Mesenteric fat pad (tissue), 1 donor: ENCODE data around the gene UNCX. TPM values are rescaled to one million over a fixed set of nuclear protein-coding genes. Genes with fewer than 3 reads are reported as not detected.
"Not testable (repeated sequence)": the region's sequence is repeated elsewhere in the genome, so short reads cannot be mapped to it uniquely, and the experiment has no call there.

Experiments
- DNase-seq: peaks from one replicate; pipeline ENCODE4 v3.0.0-alpha.2; 2020; ENCODE audit warnings: low spot score
- total RNA-seq: library from RNA; stranded (reverse); fragmentation: NEBNext Ultra II Directional; extraction: Animal tissue kit (Norgen Biotek cat#: 25700); gene quantifications from one replicate; pipeline ENCODE4 v1.2.1, GENCODE V29; 2021
- donor health status: DM: yes; HTN: yes; CAD: no.

The UNCX gene
- total RNA-seq, 1 donor from 2014 or later = not detected

DNA sequence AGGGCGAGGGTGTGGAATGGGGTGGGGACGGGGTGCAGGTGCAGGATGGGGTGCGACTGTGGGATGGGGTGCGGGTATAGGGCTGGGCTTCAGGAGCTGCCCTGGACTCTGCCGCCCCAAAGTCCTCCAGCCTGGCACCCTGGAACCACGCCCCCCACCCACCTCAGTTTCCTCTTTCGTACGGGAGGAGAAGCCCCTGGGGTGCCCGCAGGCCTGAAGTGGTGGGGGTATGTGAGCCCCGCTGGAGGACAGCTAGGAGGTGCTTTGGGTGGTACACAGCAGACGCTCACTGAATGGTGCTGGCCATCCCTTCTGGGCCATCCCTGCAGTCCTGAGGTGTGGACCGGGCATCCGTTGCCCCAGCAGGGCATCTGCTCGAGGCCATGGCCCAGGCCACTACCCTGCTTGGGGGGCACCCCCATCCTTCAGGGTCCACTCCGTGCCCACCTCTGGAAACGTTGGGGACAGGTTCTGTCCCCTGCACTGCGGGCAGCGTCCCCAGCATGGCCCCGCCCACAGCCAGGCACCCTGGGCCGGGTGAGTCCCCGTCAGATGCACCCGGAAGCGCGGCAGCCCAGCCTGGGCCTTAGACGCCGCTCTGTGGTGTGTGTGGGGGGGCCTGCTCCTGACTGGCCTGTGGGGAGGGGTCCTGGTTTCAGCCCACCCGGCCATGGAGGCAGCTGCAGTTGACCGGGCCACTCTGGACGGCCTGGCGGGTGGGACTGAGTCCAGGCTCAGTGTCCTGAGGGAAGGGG lies 41.6 kb downstream of the UNCX start:
- no peak for DNase-seq

DNA sequence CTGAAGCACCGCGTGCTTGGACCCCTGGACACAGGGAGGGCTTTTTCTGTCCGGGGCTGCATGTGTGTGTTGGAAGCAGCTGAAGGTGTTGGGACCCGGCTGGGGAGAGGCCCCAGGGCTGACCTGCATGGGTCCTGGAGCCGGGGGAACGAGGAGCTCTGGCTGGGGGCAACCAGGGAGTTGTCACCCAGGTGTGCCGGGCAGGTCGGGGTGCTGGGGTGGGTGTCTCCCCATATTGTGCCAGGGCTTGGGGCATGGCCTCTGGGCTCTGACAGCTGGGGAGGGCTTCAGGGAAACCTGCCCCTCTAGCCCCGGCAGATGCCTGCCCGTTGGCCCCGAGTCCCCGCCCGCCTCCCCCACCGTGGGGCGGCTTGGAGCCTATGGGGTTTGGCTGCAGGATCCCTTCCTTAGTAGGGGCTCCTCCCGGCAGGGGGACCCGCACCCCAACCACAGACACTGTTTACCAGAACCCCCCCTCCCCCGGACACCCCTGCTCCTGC lies 42.3 kb downstream of the UNCX start:
- no peak for DNase-seq

DNA sequence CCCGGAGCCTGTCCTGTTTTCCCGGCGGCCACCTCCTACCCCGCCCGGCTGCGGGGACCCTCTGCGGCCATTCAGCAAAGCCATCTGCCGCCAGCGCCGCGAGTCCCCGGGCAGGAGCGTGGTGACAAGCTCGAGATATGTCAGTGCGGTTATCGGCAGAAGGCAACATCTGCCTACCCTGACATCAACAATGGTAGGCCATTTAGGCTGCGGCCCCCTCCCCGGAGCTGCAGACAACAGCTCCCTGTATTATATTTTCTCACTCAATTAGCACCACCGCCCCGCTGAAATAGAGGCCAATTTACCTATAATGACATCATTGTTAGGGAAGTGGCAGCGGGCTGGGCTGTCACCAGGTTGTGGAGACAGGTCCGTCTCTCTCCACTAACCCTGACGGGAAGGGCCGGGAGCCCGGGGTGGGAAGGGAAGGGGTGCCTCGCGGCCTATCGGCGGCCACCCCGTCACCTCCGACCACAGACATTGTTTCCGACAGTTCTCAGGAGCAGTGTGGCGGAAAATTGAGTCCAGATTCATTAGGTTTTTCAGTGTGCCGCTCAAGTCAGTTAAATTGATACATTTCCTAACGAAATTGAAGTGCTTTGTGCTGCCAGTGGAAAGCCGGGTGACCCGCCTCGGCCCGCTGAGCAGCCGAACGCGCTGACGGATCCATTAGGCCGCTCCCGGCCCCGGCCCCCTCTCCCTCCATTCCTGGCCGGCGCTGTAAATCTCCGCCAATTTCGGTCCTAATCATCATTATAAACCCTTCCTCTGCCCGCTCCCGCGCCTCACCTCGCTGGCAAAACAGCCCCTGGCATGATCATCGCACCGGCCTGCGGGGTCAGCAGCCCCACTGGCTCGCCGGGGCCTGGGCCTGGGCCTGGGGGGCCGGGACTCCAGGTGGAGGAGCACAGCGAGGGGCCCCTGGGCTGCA lies 43.0 kb downstream of the UNCX start:
- DNase-seq = no peak

DNA sequence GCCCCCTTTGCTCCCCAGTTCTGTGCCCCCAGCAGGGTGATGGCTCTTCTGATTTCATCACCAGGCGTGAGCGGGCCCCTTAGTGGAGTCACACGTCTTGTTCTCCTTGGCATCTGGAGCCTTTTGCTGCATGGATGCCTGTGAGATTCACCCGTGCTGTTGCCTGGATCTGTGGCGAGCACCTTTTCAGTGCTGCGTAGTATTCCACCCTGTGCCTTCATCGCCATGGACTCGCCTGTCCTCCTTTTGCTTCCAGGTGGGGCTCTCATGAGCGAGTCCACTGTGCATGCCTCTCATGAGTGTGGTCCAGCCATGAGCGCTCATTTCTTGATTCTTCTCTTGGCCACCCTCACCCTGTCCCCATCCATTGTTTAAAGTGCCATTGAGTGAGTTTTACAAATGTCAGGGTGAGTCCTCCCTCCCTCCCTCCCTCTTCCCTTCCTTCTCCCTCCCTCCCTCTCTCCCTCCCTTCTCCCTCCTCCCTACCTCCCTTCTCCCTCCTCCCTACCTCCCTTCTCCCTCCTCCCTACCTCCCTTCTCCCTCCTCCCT lies 44.0 kb downstream of the UNCX start:
- no peak for DNase-seq

DNA sequence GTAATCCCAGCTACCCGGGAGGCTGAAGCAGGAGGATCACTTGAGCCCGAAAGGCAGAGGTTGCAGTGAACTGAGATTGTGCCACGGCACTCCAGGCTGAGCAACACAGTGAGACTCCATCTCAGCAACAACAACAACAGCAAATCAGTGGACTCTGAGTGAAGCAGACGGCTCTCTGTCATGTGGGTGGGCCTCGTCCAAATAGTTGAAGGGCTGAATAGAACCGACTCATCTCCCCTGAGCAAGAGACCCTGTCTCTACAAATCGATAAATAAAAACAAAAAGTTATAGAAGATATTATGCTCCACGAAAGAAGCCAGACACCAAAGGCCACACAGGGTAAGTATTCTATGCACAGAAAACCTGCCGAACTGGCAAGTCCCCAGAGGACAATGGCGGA lies 45.9 kb downstream of the UNCX start:
- no peak for DNase-seq

DNA sequence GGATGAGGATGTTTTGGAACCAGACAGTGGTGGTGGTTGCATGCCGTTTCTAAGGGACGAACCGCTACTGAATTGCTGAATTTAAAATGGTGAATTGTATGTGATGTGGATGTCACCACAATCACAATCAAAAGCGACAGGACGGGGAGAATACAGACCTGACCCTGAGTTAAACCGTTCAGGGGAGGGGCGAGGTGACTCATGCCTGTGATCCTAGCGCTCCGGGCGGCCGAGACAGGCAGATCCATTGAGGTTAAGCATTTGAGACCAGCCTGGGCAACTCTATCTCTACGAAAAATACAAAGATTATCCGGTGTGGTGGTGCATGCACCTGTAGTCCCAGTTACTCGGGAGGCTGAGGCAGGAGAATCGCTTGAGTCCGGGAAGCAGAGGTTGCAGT lies 46.4 kb downstream of the UNCX start:
- no peak for DNase-seq

DNA sequence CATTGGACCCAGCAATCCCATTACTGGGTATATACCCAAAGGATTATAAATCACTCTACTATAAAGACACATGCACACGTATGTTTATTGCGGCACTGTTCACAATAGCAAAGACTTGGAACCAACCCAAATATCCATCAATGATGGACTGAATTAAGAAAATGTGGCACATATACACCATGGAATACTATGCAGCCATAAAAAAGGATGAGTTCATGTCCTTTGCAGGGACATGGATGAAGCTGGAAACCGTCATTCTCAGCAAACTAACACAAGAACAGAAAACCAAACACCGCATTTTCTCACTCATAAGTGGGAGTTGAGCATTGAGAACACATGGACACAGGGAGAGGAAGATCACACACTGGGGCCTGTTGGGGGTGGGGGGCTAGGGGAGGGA lies 47.2 kb downstream of the UNCX start:
- DNase-seq = not testable (repeated sequence)

DNA sequence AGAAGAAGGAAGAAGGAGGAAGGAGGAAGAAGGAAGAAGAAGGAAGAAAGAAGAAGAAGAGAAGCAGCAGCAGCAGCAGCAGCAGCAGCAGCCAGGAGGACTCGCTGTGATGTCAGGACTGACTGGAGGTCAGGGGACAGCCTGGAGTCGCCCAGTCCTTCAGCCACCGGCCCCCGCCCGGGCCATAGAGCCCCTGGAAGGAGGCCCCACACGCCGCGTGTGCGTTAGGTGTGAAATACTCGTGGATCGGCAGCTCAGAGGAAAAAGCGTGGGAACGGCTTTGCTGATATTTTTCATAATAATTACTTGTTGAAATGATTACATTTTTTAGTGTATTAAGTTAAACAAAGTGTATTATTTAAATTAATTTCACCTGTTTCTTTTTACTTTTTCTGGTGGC lies 48.4 kb downstream of the UNCX start:
- no peak for DNase-seq

DNA sequence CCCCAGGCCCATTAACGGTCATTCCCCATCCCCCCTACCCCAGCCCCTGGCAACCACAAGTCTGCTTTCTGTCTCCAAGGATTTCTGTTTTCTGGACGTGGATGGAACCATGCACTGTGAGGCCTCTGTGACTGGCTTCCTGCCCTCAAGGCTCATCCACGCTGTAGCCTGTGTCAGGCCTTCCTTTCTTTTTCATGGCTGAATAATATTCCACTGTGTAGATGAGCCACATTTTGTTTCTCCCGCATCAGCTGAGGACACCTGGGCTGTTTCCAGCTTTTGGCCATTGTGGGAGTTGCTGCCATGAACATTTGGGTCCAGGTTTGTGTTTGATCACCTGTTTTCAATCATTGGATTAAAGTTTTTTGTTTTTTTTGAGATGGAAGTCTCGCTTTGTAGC lies 50.0 kb downstream of the UNCX start:
- no peak for DNase-seq

DNA sequence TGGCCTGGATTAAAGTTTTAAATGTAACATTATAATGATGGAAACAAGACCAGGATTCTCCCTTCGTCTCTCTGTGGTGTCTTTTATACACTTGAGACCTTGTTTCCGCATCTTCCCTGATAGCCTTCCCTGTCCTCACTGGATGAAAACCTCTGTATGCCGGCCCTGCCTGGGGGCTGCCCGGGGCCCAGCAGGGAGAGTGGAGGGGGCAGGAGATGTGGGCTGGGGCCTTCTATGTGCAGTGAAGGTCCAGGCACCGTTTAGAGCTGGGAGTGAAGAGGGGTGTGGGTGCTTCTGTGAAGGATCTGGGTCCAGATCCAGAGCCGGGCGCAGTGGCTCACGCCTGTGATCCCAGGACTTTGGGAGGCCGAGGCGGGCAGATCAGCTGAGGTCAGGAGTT lies 50.7 kb downstream of the UNCX start:
- DNase-seq = no peak

DNA sequence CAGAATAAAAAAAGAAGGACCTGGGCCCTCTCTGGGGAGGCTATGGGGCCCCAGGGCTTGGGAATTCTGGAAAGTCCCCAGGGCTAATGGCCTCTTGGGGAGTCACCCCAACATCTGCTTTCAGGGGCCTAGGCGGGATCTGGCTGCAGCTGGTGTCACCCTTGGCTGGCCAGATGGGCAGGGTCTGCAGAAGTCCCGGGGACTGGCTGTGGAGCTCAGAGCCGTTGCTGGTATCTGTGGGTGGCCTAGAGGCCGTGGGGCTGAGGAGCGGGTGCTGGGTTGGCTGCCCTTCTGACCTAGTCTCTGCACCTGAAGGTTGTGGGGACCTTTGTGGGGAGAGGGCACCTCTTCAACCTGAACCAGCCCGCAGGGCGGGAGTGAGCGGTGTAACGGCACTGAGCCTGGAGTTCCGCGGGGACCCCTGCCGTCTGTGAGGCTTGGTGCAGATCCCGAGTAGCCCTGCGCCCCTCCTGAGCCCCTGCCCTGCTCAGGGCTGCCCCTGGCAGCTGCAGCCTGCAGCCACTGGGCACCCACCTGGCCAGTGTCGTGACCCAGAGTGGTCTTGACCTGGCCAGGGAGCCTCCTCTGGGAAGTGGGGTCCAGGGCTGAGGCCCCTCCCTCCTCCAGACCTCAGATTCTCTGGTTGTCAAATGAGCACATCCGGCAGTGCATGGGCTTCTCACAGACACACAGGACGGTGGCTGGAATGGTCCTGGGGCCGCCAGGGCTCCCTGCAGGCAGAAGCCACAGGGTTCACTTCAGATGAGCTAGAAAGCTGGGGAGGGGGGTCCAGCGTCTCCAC lies 51.5 kb downstream of the UNCX start:
- DNase-seq = no peak

DNA sequence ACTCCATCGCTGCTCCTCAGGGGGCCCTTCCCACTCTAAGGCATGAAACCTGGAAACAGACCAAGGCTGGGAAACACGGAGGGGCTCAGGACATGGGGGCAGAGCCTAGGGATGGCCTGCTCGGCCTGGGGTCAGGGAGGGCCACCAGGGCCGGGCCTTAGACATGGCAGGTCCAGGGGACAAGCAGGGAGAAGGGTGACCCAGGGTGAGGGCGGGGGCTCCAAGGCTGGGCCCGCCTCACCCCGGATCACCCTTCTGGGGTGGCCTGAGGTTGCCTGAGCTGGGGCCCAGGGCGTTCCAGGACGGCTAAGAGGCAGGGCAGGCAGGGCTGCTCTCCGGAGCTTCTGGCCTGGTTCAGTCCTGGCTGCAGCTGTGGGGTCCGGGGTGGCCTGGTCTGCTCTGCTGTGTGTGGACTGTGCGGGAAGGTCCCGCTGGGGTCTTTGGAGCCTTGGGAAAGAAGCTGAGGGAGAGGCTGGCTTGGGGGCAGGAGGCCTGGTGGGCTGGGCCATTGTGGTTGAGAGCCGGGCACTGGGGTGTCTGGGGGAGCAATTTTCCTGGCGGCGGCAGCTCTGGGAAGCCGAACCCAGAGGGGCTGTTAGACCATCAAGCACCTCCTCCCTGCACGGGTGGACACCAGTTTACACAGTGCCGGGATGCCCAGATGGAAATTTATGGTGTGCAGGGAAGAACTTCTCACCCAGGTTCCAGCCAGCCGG lies 52.2 kb downstream of the UNCX start:
- no peak for DNase-seq

DNA sequence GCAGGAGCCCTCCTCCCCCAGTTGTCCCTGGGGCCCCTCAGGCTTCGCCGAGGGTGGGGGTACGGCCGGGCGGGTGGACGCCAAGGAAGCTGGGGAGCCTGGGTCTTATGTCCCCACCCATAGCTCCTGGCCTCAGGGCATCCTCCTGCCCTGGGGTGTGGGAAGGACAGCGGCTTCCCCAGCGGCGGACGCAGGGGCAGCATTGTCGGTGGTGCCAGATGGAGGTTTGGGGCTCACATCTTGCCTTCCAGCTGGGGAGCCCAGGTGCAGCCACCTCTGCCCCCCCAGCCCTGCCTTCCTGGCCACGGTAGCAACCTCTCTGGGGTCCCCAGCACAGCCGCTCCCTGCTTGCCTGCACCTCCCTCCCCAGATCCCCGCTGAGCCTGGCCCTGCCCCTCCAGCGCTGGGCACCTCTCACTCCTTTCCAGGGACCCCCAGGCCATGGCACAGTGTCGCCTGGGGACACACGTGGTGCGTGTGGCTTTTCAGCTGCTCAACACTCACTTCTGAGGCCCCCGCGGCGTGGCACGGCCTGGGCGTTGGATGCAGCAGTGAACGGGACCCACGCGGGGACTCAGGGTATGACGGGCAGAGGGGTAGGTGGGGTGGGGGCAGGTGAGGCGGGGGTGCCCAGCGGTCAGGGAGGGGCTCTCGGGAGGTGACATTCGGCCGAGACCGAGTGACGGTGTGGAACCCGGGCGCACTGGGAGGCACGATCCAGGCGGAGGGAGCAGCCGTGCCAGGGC lies 53.1 kb downstream of the UNCX start:
- DNase-seq = no peak

Other genes starting within 250 kb of the UNCX start
- not detected for gene CYP2W1, start 249.7 kb upstream of the UNCX start, total RNA-seq
- 54.1 TPM for gene GPR146, start 188.3 kb upstream of the UNCX start, total RNA-seq
- gene GPER1, start 144.8 kb upstream of the UNCX start, total RNA-seq = 8.1 TPM
- 23.7 TPM for gene ZFAND2A, start 72.7 kb upstream of the UNCX start, total RNA-seq
- gene MICALL2, start 226.6 kb downstream of the UNCX start, total RNA-seq = 28.2 TPM